Trophoblast cell (in vitro differentiated cells and primary cell): ENCODE results near the gene IL6ST.

Experiments
- DNase-seq, 2 donors: peaks; one replicate each; pipeline ENCODE4 v3.0.0-alpha.2; 2016
- H2AFZ ChIP-seq: 2 replicates; pipeline ENCODE4 v1.6.1; 2013; ENCODE audit warnings: low read length, moderate library complexity, mild to moderate bottlenecking; ENCODE audit not compliant: insufficient read depth, poor library complexity
- H2AK5ac ChIP-seq: 2 replicates; pipeline ENCODE4 v1.6.1; 2013; ENCODE audit warnings: mild to moderate bottlenecking, low read length
- H2BK120ac ChIP-seq: 2 replicates; pipeline ENCODE4 v1.6.1; 2013; ENCODE audit warnings: low read length, mild to moderate bottlenecking, moderate library complexity; ENCODE audit not compliant: insufficient read depth, poor library complexity
- H2BK12ac ChIP-seq: 2 replicates; pipeline ENCODE4 v1.6.1; 2013; ENCODE audit warnings: mild to moderate bottlenecking, low read length, moderate library complexity
- H2BK5ac ChIP-seq: 2 replicates; pipeline ENCODE4 v1.6.1; 2013; ENCODE audit warnings: low read length, low read depth, moderate library complexity, mild to moderate bottlenecking; ENCODE audit not compliant: poor library complexity
- H3K14ac ChIP-seq: 2 replicates; pipeline ENCODE4 v1.6.1; 2013; ENCODE audit warnings: mild to moderate bottlenecking, low read length
- H3K18ac ChIP-seq: 2 replicates; pipeline ENCODE4 v1.6.1; 2013; ENCODE audit warnings: mild to moderate bottlenecking, low read length
- H3K23ac ChIP-seq: 2 replicates; pipeline ENCODE4 v1.6.1; 2013; ENCODE audit warnings: low read length
- H3K27ac ChIP-seq: 2 replicates; pipeline ENCODE4 v1.5.1; 2013; ENCODE audit warnings: low read depth, mild to moderate bottlenecking, inconsistent platforms, low read length, moderate library complexity
- H3K27me3 ChIP-seq: 2 replicates; pipeline ENCODE4 v1.6.1; 2013; ENCODE audit warnings: inconsistent platforms, mild to moderate bottlenecking, low read length, moderate library complexity; ENCODE audit not compliant: insufficient read depth
- H3K36me3 ChIP-seq, 2 experiments: 1 replicate in 1 of 2; 2 replicates in 1 of 2; pipeline ENCODE4 v1.6.1; 2013; ENCODE audit warnings: low read length in 2 of 2, mild to moderate bottlenecking in 2 of 2, moderate library complexity in 1 of 2; ENCODE audit not compliant: insufficient read depth in 2 of 2, control insufficient read depth in 1 of 2
- H3K4ac ChIP-seq: 2 replicates; pipeline ENCODE4 v1.6.1; 2013; ENCODE audit warnings: low read depth, mild to moderate bottlenecking, low read length, moderate library complexity
- H3K4me1 ChIP-seq, 2 experiments: 1 replicate in 1 of 2; 2 replicates in 1 of 2; pipeline ENCODE4 v1.6.1; 2013; ENCODE audit warnings: low read length in 2 of 2, mild to moderate bottlenecking in 2 of 2, moderate library complexity in 1 of 2; ENCODE audit not compliant: insufficient read depth in 2 of 2, control insufficient read depth in 1 of 2
- H3K4me2 ChIP-seq: 2 replicates; pipeline ENCODE4 v1.6.1; 2013; ENCODE audit warnings: inconsistent platforms, mild to moderate bottlenecking, low read length, moderate library complexity
- H3K4me3 ChIP-seq: 2 replicates; pipeline ENCODE4 v1.5.1; 2013; ENCODE audit warnings: mild to moderate bottlenecking, low read depth, low read length, inconsistent platforms
- H3K79me1 ChIP-seq: one replicate; pipeline ENCODE4 v1.6.1; 2013; ENCODE audit warnings: low read length
- H3K79me2 ChIP-seq: 2 replicates; pipeline ENCODE4 v1.6.1; 2013; ENCODE audit warnings: low read length, mild to moderate bottlenecking; ENCODE audit not compliant: control insufficient read depth, insufficient read depth, poor library complexity
- H3K9ac ChIP-seq: 2 replicates; pipeline ENCODE4 v1.6.1; 2013; ENCODE audit warnings: mild to moderate bottlenecking, low read length
- H3K9me3 ChIP-seq: 2 replicates; pipeline ENCODE4 v1.6.1; 2013; ENCODE audit warnings: low read depth, mild to moderate bottlenecking, control low read depth, inconsistent platforms, low read length; ENCODE audit not compliant: insufficient read depth
- H4K12ac ChIP-seq: 2 replicates; pipeline ENCODE4 v1.6.1; 2013; ENCODE audit warnings: low read depth, mild to moderate bottlenecking, low read length, moderate library complexity
- H4K8ac ChIP-seq: 2 replicates; pipeline ENCODE4 v1.6.1; 2013; ENCODE audit warnings: low read depth, mild to moderate bottlenecking, low read length, moderate library complexity
- H4K91ac ChIP-seq: one replicate; pipeline ENCODE4 v1.6.1; 2013; ENCODE audit warnings: low read depth, mild to moderate bottlenecking, low read length, moderate library complexity
- WGBS: extraction: QIAGEN DNeasy Blood & Tissue Kit; methylation state at CpG from one replicate; pipeline ENCODE4 v1.1.7; 2013; ENCODE audit warnings: missing lambda C conversion rate; ENCODE audit not compliant: insufficient read length, insufficient coverage; ENCODE audit errors: extremely low coverage; 5-methylcytosine and 5-hydroxymethylcytosine counted together

Gene IL6ST

DNA sequence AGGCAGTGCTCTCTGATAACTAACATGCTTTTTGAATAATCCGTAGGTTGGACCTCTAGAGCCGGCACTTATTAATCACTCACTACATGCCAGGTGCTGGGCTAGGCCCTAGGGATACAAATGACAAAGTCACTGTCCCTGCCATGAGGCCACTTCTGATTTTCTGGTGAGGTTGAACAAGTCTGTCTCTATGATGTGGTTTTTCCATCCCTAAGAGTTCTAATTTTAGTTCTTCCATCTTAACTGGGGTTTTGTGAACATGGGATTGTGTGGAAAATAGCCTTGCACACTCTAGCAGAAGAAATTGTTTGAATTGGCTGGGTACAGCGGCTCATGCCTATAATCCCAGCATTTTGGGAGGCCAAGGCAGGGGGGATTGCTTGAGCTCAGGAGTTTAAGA, 79.0 kb downstream of the IL6ST start:
- H3K4me2 ChIP-seq, result no peak overlapping the region
- peaks cover 0 to 2% of the 10 kb centered on the region in 2 experiments for H3K4me1 ChIP-seq
- no peaks in the 10 kb centered on the region for H3K79me1 ChIP-seq
- no peak overlapping the region for H4K12ac ChIP-seq
- H3K79me2 ChIP-seq, result no peaks in the 10 kb centered on the region
- H3K9me3 ChIP-seq, result no peaks in the 10 kb centered on the region
- H3K27ac ChIP-seq, result no peak overlapping the region
- H4K8ac ChIP-seq, result no peak overlapping the region
- H2BK120ac ChIP-seq, result no peak overlapping the region
- DNase-seq, result no peak
- no peak overlapping the region for H3K4ac ChIP-seq
- H3K36me3 ChIP-seq, result no peaks in the 10 kb centered on the region
- WGBS, result no CpG with 5 or more reads among the region's 3 CpGs
- no peak overlapping the region for H2AFZ ChIP-seq
- no peak overlapping the region for H2BK5ac ChIP-seq
- H3K14ac ChIP-seq, result no peak overlapping the region
- no peaks in the 10 kb centered on the region for H3K27me3 ChIP-seq
- H4K91ac ChIP-seq, result no peak overlapping the region
- no peak overlapping the region for H2BK12ac ChIP-seq
- H3K23ac ChIP-seq, result no peak overlapping the region
- H3K9ac ChIP-seq, result no peak overlapping the region
- no peak overlapping the region for H3K18ac ChIP-seq
- H3K4me3 ChIP-seq, result no peak overlapping the region
- H2AK5ac ChIP-seq, result no peak overlapping the region

DNA sequence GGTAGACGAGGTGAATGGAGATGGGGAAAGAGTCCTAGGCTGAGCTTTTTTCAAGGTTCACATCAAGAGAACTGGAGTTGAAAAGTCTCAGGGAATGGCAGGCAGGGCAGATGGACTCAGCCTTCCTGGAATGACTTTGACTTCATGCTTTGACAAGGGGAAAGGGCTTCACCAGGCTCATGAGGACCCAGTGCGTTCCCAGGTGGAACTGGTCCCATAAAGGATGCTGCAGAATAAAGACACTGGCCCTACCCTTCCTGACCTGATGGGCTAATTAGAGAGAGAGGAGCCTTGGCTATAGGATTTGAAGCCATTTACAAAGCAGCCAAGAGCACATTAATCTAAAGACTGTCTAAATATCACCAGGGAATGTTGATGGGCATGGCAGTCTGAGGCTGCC, 79.8 kb downstream of the IL6ST start:
- no peak overlapping the region for H3K14ac ChIP-seq
- H3K9ac ChIP-seq, result no peak overlapping the region
- H2BK5ac ChIP-seq, result no peak overlapping the region
- H2BK120ac ChIP-seq, result no peak overlapping the region
- no peak overlapping the region for H3K4me2 ChIP-seq
- no peak overlapping the region for H4K91ac ChIP-seq
- H3K4me1 ChIP-seq, result peaks cover 0 to 2% of the 10 kb centered on the region in 2 experiments
- no peak overlapping the region for H2AFZ ChIP-seq
- no peak overlapping the region for H3K4me3 ChIP-seq
- no peak overlapping the region for H4K12ac ChIP-seq
- no peaks in the 10 kb centered on the region for H3K27me3 ChIP-seq
- H2AK5ac ChIP-seq, result no peak overlapping the region
- no peak for DNase-seq
- H4K8ac ChIP-seq, result no peak overlapping the region
- H3K79me2 ChIP-seq, result no peaks in the 10 kb centered on the region
- H3K23ac ChIP-seq, result no peak overlapping the region
- no peaks in the 10 kb centered on the region for H3K79me1 ChIP-seq
- H3K9me3 ChIP-seq, result no peaks in the 10 kb centered on the region
- no peak overlapping the region for H3K18ac ChIP-seq
- no peaks in the 10 kb centered on the region for H3K36me3 ChIP-seq
- no CpG with 5 or more reads among the region's 2 CpGs for WGBS
- no peak overlapping the region for H3K4ac ChIP-seq
- H2BK12ac ChIP-seq, result no peak overlapping the region
- no peak overlapping the region for H3K27ac ChIP-seq

DNA sequence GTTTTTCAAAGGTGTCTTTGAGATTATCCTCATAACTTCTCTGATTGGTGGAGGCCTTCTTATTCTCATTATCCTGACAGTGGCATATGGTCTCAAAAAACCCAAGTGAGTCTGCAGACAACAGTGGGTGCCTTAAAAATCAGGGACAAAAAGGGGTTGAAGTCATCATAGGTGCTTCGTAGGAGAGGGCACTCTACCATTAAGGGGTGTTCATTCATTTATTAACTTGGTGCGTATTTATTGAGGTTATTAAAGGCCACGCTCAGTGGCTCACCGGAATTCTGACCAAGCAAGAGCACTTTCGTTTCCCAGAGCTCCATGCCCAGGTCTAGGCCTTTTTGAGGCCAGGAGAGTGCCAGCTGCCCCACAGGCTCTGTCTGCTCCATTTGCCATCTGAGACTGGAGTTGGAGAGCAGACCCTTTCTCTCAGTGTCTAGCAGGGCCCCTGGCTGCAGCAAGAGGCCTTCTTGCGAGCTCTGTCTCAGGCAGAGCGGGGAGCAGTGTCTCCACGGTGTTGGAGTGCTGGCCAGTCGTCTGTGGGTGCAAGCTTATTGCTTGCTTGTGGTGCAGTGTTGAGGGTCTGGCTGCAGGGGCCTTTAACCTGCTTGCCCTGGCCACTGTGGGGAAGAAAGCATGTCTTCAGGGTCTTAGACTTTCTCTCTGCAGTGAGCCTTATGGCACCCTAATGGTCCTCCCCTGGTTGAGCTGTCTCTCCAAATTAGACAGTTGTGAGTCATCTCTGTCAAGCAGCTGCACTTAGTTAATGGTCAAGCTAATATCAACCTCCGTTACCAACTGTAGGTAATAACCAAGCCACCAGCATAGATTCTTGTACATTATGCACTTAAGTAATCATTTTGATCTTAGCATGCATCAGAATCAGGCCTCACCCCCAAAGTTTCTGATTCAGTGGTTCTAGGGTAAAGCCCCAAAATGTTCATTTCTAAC, 81.0 kb downstream of the IL6ST start:
- Histone ChIP-seq H3K4me2 (no peak overlapping the region), H3K4me1 (no peaks in the 10 kb centered on the region), H3K79me2 (no peaks in the 10 kb centered on the region), H3K27me3 (no peaks in the 10 kb centered on the region), H3K4me3 (no peak overlapping the region), H2AK5ac (no peak overlapping the region), H3K18ac (no peak overlapping the region), H3K36me3 (no peaks in the 10 kb centered on the region), H4K12ac (no peak overlapping the region), H4K91ac (no peak overlapping the region), H2BK5ac (no peak overlapping the region), H4K8ac (no peak overlapping the region), H3K14ac (no peak overlapping the region), H3K9me3 (no peaks in the 10 kb centered on the region), H3K9ac (no peak overlapping the region), H2BK12ac (no peak overlapping the region), H2BK120ac (no peak overlapping the region), H3K79me1 (no peaks in the 10 kb centered on the region), H3K27ac (no peak overlapping the region), H2AFZ (no peak overlapping the region), H3K23ac (no peak overlapping the region), H3K4ac (no peak overlapping the region)
- no CpG with 5 or more reads among the region's 10 CpGs for WGBS
- no peak for DNase-seq

GRCh38 chr5:55911784-55912653, 82.7 kb downstream of the IL6ST start:
- no peak overlapping the region for H3K27ac ChIP-seq
- H3K27me3 ChIP-seq, result no peaks in the 10 kb centered on the region
- no peaks in the 10 kb centered on the region for H3K9me3 ChIP-seq
- no peak overlapping the region for H3K9ac ChIP-seq
- H4K91ac ChIP-seq, result no peak overlapping the region
- H3K23ac ChIP-seq, result no peak overlapping the region
- H3K4me1 ChIP-seq, result no peaks in the 10 kb centered on the region
- H2BK12ac ChIP-seq, result no peak overlapping the region
- no peak overlapping the region for H3K4ac ChIP-seq
- no peak overlapping the region for H4K8ac ChIP-seq
- H3K36me3 ChIP-seq, result no peaks in the 10 kb centered on the region
- no peak for DNase-seq
- H3K14ac ChIP-seq, result no peak overlapping the region
- H2BK5ac ChIP-seq, result no peak overlapping the region
- H4K12ac ChIP-seq, result no peak overlapping the region
- no peak overlapping the region for H2AFZ ChIP-seq
- no CpG with 5 or more reads among the region's 2 CpGs for WGBS
- no peak overlapping the region for H3K18ac ChIP-seq
- no peaks in the 10 kb centered on the region for H3K79me1 ChIP-seq
- no peak overlapping the region for H3K4me2 ChIP-seq
- no peak overlapping the region for H3K4me3 ChIP-seq
- no peak overlapping the region for H2BK120ac ChIP-seq
- H3K79me2 ChIP-seq, result no peaks in the 10 kb centered on the region
- no peak overlapping the region for H2AK5ac ChIP-seq
